GM12878 (cell line): ENCODE measurements around the gene GLS. TPM values are rescaled to one million over a fixed set of nuclear protein-coding genes. Genes with fewer than 3 reads are reported as not detected.
A peak's percentile ranks its signal among the peaks of the same experiment; 100 is the strongest.

Experiments
- ETV6 ChIP-seq, 2 experiments: fragments of 450-650 bp in 1 of 2; IDR thresholded peaks in 1 of 2; conservative IDR thresholded peaks in 1 of 2; 2 replicates each; pipeline ENCODE4 v1.6.1; 2014; ENCODE audit warnings: antibody characterized with exemption in 1 of 2, borderline replicate concordance in 1 of 2, low read depth in 1 of 2, mild to moderate bottlenecking in 1 of 2, moderate library complexity in 1 of 2
- FOXM1 ChIP-seq: IDR thresholded peaks from 2 replicates; pipeline ENCODE4 v1.6.1; 2012; ENCODE audit warnings: low read depth, mild to moderate bottlenecking, inconsistent platforms, low read length, moderate library complexity
- LARP7 ChIP-seq: fragments of 450-650 bp; IDR thresholded peaks from 2 replicates; pipeline ENCODE4 v1.6.1; 2017; ENCODE audit warnings: mild to moderate bottlenecking
- MEF2B ChIP-seq: fragments of 450-650 bp; IDR thresholded peaks from 2 replicates; pipeline ENCODE4 v1.6.1; 2018; ENCODE audit warnings: mild to moderate bottlenecking, moderate library complexity; ENCODE audit not compliant: partially characterized antibody, poor library complexity, severe bottlenecking
- RCOR1 ChIP-seq: conservative IDR thresholded peaks from 2 replicates; pipeline ENCODE4 v1.6.1; 2012; ENCODE audit warnings: low read depth, low read length, improper control_type of control experiment
- RFX5 ChIP-seq: IDR thresholded peaks from 2 replicates; pipeline ENCODE4 v1.6.1; 2011; ENCODE audit warnings: low read depth, low read length, improper control_type of control experiment
- TCF7 ChIP-seq: IDR thresholded peaks from 2 replicates; pipeline ENCODE4 v1.6.1; 2014; ENCODE audit warnings: antibody characterized with exemption, borderline replicate concordance
- USF1 ChIP-seq: IDR thresholded peaks from 2 replicates; pipeline ENCODE4 v1.6.1; 2011; ENCODE audit warnings: borderline replicate concordance, low read depth, mild to moderate bottlenecking, moderate library complexity, mixed read lengths, low read length; ENCODE audit not compliant: insufficient read depth; ENCODE audit errors: extremely low read length
- ZBTB11 ChIP-seq: fragments of 450-650 bp; formaldehyde crosslinking; IDR thresholded peaks from 2 replicates; pipeline ENCODE4 v1.5.0; 2022; ENCODE audit warnings: mild to moderate bottlenecking, missing genetic modification characterization
- ZNF207 ChIP-seq: fragments of 450-650 bp; IDR thresholded peaks from 2 replicates; pipeline ENCODE4 v1.6.1; 2014; ENCODE audit warnings: antibody characterized with exemption, mild to moderate bottlenecking, borderline replicate concordance
- polyA plus RNA-seq, 11 experiments: library from polyadenylated mRNA; depleted of rRNA in 4 of 11; unstranded in 6 of 11; stranded (reverse) in 5 of 11; fragments of >200 nt; fragmentation: Nextera tagmentation in 4 of 11; fragmentation: Illumina TruSeq in 1 of 11; extraction: Ambion mirVana in 4 of 11; extraction: Trizol in 1 of 11; gene quantifications; 1 replicate in 1 of 11; 2 replicates in 10 of 11; pipeline versions ENCODE4 v1.2.1 to v1.2.3, GENCODE V29; 2011 to 2016; ENCODE audit warnings: inconsistent platforms in 2 of 11, missing spikeins in 2 of 11, low read depth in 1 of 11
- total RNA-seq, 4 experiments: library from RNA; depleted of rRNA in 3 of 4; stranded (reverse); fragments of >200 nt in 3 of 4; fragmentation: Illumina TruSeq in 1 of 4; extraction: Trizol in 1 of 4; gene quantifications; 2 replicates each; pipeline versions ENCODE4 v1.2.1 to v1.2.3, GENCODE V29; 2013 to 2021
- TF ChIP-seq, protein P1 (sequence below): IDR thresholded peaks from 2 replicates; pipeline ENCODE4 v1.6.1; 2012; ENCODE audit warnings: mild to moderate bottlenecking, low read depth, low read length
- TF ChIP-seq, protein P2 (sequence below), 3 experiments: IDR thresholded peaks in 2 of 3; conservative IDR thresholded peaks in 1 of 3; 2 replicates each; pipeline ENCODE4 v1.5.1; 2011; ENCODE audit warnings: low read depth in 3 of 3, low read length in 3 of 3, mild to moderate bottlenecking in 3 of 3, control low read depth in 2 of 3, moderate library complexity in 2 of 3, inconsistent platforms in 1 of 3, mixed read lengths in 1 of 3; ENCODE audit not compliant: control insufficient read depth in 2 of 3, insufficient read depth in 1 of 3; ENCODE audit errors: extremely low read depth in 1 of 3
- TF ChIP-seq, protein P3 (sequence below): fragments of 450-650 bp; formaldehyde crosslinking; IDR thresholded peaks from 2 replicates; pipeline ENCODE4 v1.4.0; 2020; ENCODE audit warnings: mild to moderate bottlenecking, moderate library complexity

GLS gene
- total and polyA plus RNA-seq, 10 of the 15 experiments (the other 5 are each of a cell fraction or from before 2014, with no cell fraction given), result 15.7 to 145 (median 70.8) TPM

DNA sequence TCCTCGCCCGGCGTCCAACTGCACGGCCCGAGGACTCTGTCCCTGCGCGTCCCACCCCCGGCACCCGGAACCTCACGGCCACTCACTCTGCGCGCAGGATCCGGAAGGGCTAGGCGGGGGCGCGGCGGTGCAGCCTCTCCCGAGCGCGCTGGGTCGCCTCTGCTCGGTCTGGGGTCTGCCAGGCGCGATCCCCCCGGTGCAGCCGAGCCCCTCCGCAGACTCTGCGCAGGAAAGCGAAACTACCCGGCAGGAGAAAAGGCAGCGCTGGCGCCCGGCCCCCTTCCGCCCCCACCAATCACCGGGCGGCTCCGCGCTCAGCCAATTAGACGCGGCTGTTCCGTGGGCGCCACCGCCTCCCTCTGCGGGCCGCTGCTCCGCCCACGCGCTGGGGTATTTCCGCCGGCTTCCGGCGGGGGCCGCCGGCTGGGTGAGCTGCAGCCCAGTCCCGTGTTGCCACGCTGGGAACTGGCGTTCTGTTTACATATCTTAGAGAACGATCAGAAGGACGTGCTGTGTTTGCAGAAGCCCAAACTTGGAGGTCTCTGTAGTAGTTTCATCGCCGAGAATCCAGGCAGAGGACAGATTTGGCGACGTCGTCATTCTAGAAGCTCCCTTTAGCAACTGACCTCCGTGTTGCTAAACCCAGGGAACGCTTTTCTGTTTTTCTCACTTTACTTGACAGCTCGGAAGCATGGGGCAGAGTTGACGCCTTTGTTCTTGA, 133.5 kb downstream of the GLS start, which contains the start of gene STAT1 (continued):
- TF ChIP-seq, protein P1, sequence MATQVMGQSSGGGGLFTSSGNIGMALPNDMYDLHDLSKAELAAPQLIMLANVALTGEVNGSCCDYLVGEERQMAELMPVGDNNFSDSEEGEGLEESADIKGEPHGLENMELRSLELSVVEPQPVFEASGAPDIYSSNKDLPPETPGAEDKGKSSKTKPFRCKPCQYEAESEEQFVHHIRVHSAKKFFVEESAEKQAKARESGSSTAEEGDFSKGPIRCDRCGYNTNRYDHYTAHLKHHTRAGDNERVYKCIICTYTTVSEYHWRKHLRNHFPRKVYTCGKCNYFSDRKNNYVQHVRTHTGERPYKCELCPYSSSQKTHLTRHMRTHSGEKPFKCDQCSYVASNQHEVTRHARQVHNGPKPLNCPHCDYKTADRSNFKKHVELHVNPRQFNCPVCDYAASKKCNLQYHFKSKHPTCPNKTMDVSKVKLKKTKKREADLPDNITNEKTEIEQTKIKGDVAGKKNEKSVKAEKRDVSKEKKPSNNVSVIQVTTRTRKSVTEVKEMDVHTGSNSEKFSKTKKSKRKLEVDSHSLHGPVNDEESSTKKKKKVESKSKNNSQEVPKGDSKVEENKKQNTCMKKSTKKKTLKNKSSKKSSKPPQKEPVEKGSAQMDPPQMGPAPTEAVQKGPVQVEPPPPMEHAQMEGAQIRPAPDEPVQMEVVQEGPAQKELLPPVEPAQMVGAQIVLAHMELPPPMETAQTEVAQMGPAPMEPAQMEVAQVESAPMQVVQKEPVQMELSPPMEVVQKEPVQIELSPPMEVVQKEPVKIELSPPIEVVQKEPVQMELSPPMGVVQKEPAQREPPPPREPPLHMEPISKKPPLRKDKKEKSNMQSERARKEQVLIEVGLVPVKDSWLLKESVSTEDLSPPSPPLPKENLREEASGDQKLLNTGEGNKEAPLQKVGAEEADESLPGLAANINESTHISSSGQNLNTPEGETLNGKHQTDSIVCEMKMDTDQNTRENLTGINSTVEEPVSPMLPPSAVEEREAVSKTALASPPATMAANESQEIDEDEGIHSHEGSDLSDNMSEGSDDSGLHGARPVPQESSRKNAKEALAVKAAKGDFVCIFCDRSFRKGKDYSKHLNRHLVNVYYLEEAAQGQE, result peak; percentile 53; the same call in 1 of the 2 replicates
- TF ChIP-seq FOXM1 (peak; percentile 89), MEF2B (peak; percentile 56), ZNF207 (no peak; the same call in none of the 2 replicates), RFX5 (0 out of 2 replicates have a peak, but pooled peaks have one; percentile 23), LARP7 (peak; percentile 98), TCF7 (no peak), ETV6 (conservative IDR thresholded peaks at IDR 0.05 in 1 of 2, IDR thresholded peaks at IDR 0.05 in 1 of 2; ENCODE audit: borderline replicate concordance in 1 of 2, low read depth in 1 of 2) (peak in 1 of 2 experiments; percentile 86; a peak in 2 of 4 replicates), ZBTB11 (CRISPR knock-in tag) (no peak), RCOR1 (peak; percentile 88; the same call in 1 of the 2 replicates), USF1 (peak; percentile 65)
- TF ChIP-seq, protein P2, sequence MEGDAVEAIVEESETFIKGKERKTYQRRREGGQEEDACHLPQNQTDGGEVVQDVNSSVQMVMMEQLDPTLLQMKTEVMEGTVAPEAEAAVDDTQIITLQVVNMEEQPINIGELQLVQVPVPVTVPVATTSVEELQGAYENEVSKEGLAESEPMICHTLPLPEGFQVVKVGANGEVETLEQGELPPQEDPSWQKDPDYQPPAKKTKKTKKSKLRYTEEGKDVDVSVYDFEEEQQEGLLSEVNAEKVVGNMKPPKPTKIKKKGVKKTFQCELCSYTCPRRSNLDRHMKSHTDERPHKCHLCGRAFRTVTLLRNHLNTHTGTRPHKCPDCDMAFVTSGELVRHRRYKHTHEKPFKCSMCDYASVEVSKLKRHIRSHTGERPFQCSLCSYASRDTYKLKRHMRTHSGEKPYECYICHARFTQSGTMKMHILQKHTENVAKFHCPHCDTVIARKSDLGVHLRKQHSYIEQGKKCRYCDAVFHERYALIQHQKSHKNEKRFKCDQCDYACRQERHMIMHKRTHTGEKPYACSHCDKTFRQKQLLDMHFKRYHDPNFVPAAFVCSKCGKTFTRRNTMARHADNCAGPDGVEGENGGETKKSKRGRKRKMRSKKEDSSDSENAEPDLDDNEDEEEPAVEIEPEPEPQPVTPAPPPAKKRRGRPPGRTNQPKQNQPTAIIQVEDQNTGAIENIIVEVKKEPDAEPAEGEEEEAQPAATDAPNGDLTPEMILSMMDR (IDR thresholded peaks at IDR 0.05 in 2 of 3, conservative IDR thresholded peaks at IDR 0.05 in 1 of 3; ENCODE audit: control insufficient read depth in 2 of 3, extremely low read depth in 1 of 3, insufficient read depth in 1 of 3, low read depth in 3 of 3, low read length in 3 of 3), result peak in 1 of 3 experiments; percentile 1; a peak in 1 of 6 replicates
- TF ChIP-seq, protein P3, sequence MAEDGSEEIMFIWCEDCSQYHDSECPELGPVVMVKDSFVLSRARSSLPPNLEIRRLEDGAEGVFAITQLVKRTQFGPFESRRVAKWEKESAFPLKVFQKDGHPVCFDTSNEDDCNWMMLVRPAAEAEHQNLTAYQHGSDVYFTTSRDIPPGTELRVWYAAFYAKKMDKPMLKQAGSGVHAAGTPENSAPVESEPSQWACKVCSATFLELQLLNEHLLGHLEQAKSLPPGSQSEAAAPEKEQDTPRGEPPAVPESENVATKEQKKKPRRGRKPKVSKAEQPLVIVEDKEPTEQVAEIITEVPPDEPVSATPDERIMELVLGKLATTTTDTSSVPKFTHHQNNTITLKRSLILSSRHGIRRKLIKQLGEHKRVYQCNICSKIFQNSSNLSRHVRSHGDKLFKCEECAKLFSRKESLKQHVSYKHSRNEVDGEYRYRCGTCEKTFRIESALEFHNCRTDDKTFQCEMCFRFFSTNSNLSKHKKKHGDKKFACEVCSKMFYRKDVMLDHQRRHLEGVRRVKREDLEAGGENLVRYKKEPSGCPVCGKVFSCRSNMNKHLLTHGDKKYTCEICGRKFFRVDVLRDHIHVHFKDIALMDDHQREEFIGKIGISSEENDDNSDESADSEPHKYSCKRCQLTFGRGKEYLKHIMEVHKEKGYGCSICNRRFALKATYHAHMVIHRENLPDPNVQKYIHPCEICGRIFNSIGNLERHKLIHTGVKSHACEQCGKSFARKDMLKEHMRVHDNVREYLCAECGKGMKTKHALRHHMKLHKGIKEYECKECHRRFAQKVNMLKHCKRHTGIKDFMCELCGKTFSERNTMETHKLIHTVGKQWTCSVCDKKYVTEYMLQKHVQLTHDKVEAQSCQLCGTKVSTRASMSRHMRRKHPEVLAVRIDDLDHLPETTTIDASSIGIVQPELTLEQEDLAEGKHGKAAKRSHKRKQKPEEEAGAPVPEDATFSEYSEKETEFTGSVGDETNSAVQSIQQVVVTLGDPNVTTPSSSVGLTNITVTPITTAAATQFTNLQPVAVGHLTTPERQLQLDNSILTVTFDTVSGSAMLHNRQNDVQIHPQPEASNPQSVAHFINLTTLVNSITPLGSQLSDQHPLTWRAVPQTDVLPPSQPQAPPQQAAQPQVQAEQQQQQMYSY (CRISPR knock-in tag), result no peak
